Activated CD8-positive, alpha-beta memory T cell treated with anti-CD3 and anti-CD28 coated beads, Interleukin-2, amount 50 U/mL, for 1 hour (primary cell): ENCODE data around the gene QSER1.
A peak's percentile ranks its signal among the peaks of the same experiment; 100 is the strongest.

Experiments
- DNase-seq: peaks from one replicate; pipeline ENCODE4 v3.0.0-alpha.2; 2020; ENCODE audit errors: extremely low read depth

Gene QSER1

DNA sequence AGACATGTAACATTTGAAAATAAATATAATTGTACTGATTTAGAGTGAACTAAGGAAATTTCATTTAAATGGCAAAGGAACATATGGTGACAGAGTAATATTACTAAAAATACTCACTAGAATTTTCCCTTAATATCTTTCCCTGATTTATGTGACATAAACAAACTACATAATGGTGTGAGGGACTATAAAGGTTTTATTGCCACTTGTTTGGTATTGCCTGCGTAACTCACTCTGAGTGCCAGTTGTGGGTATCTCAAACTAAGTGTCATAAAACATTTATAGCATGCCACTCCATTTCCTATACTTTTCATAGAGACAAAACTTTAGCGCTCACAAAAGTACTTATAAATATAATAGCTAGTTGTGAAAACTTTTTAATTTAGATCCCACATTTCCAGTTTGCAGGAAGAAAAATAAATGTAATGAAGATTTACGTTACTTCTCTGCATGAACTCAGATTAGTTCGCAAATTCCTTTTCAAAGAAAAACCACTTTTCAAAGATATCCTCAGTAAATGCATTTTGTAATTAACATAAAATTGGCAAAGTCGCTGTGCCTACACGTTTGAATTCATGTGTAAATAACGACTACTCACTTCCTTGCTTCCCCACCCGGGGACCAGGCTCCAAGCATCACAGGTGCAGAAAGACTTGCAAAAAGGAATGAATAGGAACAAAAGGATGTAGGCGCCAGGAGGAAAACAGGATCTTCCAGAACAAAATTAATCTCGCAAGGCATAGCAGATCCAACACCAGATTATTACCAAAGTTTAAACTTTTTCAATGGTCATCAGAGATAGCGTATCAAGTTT is 1.6 kb upstream of the QSER1 start:
- no peak for DNase-seq

DNA sequence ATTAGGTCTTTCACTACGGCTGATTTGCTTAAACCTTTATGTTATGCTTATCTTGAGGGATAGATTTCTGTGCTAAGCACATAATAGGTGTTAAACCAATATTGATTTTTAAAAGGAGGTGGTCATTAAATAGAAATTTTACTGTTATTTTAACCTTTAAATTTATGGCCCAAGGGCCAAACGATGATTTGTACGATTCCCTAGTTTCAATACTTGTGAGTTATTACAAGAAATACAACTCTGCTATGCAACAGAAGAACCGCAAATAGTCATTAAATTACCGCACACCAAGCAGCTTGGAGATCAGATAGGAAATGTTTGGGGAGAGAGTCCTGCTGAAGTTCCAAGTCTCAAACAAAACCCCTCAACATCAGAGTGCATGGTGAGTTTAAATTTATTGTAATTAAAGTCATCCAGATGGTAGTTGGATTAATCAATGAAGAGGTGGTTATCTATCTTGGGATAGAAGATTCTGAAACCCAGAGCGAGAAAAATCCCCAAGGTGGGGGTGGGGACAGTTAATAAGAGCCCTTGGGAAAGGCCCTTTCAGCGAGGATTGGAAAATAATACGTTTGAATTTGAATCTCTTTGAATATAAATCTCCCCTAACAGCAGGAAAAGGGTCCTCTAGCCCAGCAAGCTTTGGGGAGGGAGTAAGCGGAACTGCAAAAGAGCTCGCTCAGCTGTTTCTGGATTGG is 805 bp upstream of the QSER1 start:
- no peak for DNase-seq

DNA sequence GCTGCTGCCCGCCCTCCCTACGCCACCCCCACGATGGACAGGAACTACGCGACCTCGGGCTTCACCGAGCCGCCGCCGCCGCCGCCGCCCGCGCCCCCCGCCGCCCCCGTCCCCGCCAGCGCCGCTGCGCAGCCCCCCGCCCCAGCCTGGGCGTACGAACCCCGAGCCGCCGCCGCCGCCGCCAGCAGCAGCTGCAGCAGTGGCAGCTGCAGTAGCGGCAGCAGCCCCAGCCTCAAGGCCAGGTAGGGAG is 407 bp downstream of the QSER1 start:
- DNase-seq: peak; percentile 17

DNA sequence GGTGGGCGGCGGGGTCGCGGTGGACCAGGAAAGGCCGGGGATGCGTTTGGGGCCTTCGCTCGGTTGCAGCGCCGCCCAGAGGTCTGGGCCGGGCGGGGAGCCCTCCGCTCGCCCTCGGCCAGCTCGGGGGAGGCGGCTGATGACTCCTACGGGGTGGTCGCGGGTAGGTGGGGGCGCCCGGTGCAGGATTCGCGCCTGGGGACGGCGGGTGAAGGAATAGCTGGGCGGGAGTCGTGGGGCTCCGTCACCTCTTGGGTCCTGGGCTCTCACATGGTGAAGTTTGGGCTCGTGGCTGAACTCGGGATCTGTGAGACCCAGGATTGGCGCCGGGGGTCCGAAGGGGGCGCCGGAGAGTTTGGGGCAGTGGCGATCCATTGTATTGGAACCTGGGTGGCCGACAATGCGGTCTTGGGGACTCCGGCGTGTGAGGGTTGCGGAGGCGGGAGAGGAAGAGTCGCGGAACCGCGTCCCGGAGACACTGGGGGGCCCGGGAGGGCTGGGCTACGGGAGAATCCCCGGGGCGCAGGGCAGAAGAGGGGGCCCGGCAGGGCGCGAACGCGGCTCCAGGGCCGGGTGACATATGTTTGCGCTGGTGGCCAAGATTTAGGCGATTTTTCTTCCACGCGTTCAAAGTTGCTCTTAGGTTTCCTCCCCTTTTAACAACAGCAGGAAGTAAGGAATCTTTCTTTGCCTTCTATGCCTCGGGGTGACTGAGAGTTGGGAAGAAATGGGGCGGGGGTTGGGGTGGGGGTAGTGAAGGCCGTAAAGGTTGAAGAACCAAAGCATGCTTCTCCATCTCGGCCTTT is 935 bp downstream of the QSER1 start:
- no peak for DNase-seq

DNA sequence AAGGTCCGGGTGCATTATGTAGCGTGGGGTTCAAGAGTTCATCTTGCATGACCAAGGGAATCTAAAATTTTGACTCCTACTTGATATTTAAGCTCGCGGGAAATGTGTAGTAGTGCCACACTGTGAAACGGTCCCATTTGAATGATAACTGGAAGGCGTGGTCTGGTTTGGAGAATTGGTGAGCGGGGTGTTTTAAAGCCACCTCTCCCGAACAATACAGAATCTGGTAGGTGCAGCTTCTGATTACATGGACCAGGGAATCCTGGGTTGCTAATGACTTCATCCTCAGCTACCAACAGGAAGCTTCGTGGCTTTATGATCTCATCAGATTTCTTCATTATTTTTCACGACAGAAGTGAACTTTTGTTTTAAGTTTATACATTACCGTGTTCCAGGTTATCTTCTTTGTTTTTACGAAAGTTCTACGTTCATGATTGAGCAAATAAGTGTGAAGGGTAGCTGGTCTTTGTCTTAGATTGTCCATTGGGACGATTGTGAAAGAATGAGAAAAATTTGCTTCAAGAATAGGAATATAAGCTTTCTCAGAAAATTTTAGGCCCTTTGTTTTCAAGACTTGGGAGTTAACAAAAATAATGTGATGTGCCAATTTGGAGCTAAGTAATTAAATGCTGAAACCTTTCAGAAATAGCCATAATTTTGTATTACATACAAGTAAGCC is 1.7 kb downstream of the QSER1 start:
- DNase-seq: no peak

DNA sequence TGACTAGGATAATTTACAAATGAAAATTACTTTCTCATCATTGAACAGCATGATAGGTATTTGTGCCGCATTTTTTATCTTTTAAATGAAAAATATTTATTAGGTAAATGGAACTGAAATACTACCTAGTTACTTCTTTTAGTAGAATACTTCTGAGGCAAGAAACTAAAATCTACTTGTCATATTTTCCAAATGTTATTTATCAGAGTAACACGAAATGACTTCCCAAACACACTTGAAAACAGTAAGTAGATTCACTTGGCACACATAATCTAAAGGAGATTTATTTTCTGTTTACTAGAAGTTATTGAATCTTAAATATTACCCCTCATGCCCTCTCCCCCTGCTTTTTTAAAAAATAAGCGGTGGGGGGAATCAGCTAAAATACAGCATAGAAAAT is 2.3 kb downstream of the QSER1 start:
- no peak for DNase-seq

DNA sequence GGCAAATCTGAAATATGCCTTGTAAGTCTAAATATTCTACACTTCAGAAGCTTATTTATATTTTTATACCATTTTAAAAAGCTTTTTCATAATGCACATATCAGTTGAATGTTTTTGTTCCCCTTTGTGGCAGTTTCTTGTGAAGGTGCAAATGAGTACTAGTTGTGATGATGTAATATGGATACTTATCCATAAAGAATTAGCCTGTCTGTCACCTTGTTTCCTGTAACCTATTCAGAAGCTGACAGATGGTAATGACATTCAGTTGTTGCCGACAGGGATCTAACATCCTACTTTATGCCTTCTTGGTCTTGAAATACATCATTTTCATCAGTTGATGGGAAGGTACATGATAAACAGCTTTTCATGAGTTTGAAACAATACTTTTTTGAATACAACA is 2.9 kb downstream of the QSER1 start:
- DNase-seq: no peak

DNA sequence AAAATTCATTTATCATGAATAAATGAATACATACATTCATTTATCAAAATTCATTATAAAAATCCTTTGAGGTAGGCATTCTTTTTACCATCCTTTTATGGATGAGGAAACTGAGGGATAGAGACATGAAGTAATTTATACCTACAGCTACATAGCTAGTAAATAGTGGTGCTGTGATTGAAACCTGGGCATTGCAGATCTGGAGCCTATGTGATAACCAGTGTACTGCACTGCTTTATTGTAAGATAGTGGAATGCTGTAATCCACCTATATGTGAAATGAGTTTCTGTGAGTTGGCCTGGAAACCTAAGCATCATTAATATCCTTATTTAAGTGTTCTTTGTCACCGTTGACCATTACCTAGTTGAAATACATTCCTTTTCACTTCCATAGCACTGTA is 4.5 kb downstream of the QSER1 start:
- DNase-seq: no peak

DNA sequence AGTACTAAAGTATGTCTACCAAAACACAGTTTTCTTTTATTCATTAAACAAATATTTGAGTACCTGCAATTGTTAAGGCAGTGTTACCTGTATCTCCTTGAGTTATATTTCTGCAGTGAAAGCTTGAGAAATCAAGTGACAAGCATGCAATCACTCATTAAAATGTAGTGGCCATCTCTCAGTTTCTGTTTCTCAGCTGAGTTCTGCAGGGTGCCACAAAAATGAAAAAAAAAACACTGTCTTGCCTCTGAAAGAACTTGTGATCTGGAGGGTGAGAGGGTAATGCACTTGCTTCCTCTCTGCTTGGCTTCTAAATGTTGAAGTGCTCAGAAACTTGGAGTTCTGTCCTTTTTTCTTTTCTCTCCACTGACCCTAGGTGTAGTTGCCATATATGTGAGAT is 6.8 kb downstream of the QSER1 start:
- no peak for DNase-seq

DNA sequence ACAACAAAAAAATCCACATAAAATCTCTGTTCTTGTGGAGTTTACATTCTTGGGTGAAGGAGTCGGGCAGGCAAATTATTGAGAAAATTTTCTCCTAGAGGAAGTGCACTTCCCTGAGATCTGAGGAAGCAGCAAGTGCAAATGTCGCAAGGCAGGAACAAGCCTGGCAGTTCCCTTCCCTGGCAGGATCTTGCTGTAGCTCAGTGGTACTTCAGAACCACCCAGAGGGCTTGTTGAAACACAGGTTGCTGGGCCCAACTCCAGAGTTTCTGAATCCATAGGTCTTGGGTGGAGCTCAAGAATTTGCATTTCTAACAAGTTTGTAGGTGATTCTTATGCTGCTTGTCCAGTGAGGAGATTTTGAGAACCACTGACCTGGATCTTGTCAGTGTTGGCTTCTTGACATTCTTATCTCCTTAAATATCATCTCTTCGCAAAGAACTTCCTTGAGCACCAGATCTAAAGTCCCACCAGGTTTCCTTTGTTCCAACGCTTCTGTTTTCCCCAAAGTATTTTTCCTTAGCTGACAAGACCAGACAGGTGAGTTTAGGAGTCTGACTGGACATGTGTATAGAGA is 9.6 kb downstream of the QSER1 start:
- DNase-seq: no peak

DNA sequence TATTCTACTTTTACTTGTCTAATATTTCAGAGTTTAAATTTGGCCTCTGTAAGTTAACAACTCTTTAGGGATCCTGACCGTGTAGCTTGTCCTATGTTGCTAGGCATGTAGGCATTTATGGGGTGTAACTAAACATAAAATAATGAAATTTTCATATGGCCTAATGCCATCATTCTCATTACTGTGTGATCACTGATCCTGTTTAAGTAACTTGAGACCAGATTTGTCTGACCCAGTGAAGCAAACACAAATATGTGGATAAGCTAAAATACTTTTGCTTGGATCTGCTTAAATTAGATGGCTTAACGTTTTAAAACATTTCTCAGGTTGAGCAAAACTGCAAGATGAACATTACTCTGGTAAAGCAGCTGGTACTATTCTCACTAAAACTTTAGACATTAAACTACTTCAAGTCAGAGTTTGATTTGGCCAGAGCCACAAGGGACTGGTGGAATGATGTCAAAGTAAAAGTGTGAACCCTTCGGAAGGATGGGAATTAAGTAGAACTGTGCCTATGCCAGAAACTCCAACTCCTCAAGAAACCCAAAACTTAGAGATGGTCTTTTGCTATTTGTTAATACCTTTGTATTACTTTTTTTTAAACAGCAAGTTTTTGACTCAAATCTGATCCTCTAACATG is 12.5 kb downstream of the QSER1 start:
- no peak for DNase-seq

DNA sequence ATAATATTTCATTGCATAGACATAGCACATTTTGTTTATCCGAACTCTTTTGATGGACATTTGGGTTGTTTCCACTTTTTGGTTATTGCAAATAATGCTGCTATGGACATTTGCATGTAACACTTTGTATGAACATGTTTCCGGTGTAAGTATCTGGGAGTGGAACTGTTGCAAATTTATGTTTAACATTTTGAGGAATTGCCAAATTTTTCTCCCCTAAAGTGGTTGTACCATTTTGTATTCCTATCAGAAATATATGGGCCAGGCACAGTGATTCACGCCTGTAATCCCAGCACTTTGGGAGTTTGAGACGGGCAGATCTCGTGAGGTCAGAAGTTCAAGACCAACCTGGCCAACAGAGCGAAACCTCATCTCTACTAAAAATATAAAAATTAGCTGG is 16.0 kb downstream of the QSER1 start:
- DNase-seq: no peak

DNA sequence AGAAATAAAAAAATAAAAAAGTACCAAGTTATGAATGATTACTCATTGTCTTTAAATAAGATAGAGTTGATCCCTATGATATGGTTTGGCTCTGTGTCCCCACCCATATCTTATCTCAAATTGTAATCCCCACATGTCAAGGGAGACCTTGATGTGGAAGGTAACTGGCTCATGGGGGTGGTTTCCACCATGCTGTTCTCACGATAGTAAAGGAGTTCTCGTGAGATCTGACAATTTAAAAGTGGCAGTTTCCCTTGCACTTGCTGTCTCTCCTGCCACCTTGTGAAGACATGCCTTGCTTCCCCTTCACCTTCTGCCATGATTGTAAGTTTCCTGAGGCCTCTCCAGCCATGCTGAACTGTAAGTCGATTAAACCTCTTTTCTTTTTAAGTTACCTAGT is 18.8 kb downstream of the QSER1 start:
- DNase-seq: no peak

DNA sequence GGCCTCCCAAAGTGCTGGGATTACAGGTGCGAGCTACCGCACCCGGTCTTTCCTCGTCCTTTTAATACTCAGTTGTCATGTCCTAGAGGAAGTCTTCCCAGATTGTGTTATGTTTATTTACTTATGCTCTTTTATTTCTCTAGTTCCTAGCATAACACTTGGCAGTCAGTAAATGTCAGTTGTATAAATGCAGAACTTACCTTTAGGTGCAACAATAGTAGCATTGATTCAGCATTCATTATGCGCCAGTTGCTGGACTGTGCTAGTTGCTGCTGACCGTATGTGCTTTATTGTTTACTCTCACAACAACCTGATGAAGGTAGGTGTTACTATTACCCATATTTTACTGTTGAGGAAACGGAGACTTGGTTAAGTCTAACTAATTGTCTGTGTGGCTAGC is 20.8 kb downstream of the QSER1 start:
- no peak for DNase-seq

DNA sequence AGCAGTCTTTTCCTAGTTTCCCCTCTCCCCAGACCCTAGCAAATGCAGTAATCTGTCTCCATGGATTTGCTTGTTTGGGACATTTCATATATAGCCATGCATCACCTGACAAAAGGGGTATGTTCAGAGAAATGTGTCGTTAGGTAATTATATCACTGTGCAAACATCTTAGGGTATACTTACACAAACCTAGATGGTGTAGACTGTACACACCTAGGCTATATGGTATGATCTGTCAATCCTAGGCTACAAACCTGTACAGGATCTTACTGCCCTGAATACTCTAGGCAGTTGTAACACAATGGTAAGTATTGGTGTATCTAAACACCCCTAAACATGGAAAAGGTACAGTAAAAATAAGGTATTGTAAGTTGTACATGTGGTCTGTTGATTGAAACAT is 23.8 kb downstream of the QSER1 start:
- DNase-seq: no peak

DNA sequence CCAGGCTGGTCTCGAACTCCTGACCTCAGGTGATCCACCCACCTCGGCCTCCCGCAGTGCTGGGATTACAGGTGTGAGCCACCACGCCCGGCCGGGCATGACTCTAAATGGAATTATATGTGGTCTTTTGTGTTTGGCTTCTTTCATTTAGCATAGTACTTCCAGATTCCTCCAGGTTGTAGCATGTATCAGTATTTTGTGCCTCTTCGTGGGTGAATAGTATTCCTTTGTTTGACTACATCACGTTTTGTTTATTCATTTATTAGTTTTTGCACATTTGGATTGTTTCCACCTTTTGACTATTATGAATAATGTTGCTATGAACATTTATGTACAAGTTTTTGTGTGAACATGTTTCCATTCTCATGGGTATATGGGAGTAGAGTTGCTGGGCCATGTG is 24.4 kb downstream of the QSER1 start:
- DNase-seq: no peak

DNA sequence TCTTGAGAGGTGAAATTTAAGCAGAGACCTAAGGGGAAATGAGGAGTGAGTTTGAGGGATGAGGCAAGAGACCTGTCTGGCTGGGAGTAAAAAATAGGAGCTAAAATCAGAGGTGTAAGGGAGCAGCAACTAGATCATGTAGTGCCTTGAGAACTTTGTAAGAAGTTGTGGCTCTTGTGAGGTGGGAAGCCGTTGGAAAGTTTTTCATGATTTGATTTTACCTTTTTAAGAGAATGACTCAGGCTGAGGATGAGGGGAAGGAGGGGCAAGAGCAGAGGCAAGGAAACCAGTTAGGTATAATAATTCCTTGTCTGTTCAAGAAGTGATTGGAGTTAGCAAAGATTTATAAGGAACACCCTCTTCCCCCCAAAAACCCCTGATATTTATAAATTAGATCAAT is 25.8 kb downstream of the QSER1 start:
- DNase-seq: no peak

DNA sequence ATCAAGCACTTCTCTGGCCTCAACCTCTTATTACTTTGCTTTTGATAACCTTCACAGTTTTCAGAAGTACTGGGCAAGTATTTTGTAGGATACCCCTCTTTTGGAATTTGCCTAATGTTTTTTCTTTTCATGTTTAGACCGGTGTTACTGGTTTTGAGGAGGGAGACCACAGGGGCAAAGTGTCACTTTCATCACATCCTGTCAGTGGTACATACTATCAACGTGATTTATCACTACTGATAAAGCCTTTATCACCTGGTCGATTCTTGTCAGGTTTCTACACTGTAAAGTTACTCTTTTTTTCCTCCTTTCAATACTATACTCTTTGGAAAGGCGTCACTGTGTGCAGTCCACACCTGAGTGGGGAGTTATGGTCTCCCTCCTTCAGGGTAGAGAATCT is 26.7 kb downstream of the QSER1 start:
- no peak for DNase-seq

DNA sequence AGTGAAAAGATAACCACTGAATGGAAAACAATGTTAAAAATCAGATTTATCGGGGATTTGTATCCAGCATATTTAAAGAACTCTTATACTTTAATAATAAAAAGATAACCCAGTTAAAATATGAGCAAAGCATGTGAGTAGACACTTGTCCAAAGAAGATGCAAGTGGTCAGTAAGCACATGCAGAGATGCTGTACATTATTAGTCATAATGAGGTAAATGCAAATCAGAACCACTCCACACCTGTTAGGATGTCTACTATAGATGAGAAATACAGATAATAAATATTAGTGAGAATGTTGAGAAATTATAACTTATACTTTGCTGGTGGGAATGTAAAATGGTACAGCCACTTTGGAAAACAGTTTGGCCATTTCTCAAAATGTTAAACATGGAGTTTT is 28.0 kb downstream of the QSER1 start:
- no peak for DNase-seq

DNA sequence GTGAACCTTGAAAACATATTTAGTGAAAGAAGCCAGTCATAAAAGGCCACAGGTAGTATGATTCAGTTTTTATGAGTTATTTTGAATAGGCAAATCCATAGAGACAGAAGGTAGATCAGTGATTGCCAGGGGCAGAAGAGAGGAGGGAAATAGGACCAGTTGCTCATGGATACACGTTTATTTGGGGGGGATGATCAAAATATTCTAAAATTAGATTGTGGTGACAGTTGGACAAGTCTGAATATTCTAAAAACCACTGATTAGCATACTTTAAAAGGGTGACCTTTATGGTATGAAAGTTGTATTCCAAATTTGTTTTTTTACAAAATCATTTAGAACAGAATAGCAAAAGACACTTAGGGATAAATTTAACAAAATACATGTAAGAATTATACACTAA is 28.6 kb downstream of the QSER1 start:
- no peak for DNase-seq

DNA sequence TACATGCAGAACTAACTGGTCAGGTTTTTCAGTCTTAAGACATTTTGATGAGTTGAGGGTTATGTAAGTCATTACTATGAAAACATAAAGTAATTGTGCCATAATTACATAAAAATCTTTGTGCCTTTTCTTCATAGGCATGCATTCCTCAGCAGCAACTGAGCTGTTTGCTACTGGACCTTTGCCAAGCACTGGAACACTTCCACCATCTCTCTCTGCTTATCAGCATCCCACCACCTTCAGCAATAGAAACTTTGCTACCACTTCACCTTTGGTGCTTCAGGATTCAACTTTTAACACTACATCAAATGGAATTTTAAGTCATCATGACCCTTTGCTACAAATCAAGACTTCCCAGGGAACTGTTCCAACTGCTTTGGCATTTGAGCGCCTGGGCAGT is 39.0 kb downstream of the QSER1 start:
- DNase-seq: no peak

DNA sequence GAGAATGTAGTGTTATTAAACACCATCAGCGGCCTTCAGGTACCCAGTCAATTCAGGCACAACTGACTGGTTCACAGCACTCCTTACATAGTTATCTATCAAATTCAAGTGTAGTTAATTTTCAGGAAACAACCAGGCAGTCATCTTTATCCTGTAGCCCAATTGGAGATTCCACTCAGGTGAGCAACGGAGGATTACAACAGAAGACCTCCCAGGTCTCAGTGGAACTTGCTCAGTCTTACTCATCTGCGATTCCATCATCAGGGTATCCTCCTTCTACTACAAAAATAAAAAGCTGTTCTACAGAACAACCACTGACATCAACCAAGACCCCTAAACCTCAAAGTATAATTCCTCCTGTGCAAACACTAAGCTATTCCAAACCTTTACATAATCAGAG is 39.6 kb downstream of the QSER1 start:
- DNase-seq: no peak
